ENCODE data around the gene SORCS2.

SORCS2 gene

GRCh38 chr4:7692451-7693236 is 500.3 kb downstream of the SORCS2 start:
- TF ChIP-seq RAD21 (IDR thresholded peaks at IDR 0.05; ENCODE audit: low read depth) (no peak), ZBTB7A (IDR thresholded peaks at IDR 0.05; ENCODE audit: low read depth) (no peak)

DNA sequence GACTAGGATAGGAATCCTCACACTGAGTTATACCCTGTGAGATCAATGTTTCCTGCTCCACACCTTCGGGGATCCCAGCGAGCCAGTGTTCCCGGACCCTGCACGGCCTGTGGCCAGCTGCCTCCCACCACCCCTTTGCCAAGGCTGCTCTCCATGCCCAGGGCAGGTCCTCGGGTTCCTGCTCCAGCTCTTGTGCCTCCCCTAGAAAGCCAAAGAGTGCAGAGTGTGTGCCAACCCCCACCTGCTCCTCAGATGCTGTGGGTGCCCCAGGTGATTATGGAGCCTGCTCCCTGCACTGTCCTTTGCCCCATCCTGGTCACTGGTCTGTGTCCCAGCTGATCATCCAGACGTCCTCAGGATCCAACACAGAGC is 500.9 kb downstream of the SORCS2 start:
- TF ChIP-seq NFIC (IDR thresholded peaks at IDR 0.05) (no peak), YY1 (IDR thresholded peaks at IDR 0.05; ENCODE audit: low read depth) (no peak), MAX (IDR thresholded peaks at IDR 0.05) (no peak), TAF1 (IDR thresholded peaks at IDR 0.05; ENCODE audit: low read depth) (no peak), CEBPB (IDR thresholded peaks at IDR 0.05) (no peak)

- TF ChIP-seq MAX (IDR thresholded peaks at IDR 0.05) (no peak), TAF1 (IDR thresholded peaks at IDR 0.05; ENCODE audit: low read depth) (no peak), CREB1 (IDR thresholded peaks at IDR 0.05; ENCODE audit: low read depth) (no peak), FOXM1 (IDR thresholded peaks at IDR 0.05; ENCODE audit: borderline replicate concordance, low read depth) (no peak), TCF12 (IDR thresholded peaks at IDR 0.05; ENCODE audit: low read depth) (no peak), ZBTB7A (IDR thresholded peaks at IDR 0.05; ENCODE audit: low read depth) (no peak), EP300 (IDR thresholded peaks at IDR 0.05; ENCODE audit: borderline replicate concordance) (no peak), CEBPB (IDR thresholded peaks at IDR 0.05) (no peak), YY1 (IDR thresholded peaks at IDR 0.05; ENCODE audit: low read depth) (no peak), EGR1 (IDR thresholded peaks at IDR 0.05) (no peak), TEAD4 (IDR thresholded peaks at IDR 0.05) (no peak), NFIC (IDR thresholded peaks at IDR 0.05) (no peak), USF1 (IDR thresholded peaks at IDR 0.05) (no peak)
- TF ChIP-seq, protein P1, sequence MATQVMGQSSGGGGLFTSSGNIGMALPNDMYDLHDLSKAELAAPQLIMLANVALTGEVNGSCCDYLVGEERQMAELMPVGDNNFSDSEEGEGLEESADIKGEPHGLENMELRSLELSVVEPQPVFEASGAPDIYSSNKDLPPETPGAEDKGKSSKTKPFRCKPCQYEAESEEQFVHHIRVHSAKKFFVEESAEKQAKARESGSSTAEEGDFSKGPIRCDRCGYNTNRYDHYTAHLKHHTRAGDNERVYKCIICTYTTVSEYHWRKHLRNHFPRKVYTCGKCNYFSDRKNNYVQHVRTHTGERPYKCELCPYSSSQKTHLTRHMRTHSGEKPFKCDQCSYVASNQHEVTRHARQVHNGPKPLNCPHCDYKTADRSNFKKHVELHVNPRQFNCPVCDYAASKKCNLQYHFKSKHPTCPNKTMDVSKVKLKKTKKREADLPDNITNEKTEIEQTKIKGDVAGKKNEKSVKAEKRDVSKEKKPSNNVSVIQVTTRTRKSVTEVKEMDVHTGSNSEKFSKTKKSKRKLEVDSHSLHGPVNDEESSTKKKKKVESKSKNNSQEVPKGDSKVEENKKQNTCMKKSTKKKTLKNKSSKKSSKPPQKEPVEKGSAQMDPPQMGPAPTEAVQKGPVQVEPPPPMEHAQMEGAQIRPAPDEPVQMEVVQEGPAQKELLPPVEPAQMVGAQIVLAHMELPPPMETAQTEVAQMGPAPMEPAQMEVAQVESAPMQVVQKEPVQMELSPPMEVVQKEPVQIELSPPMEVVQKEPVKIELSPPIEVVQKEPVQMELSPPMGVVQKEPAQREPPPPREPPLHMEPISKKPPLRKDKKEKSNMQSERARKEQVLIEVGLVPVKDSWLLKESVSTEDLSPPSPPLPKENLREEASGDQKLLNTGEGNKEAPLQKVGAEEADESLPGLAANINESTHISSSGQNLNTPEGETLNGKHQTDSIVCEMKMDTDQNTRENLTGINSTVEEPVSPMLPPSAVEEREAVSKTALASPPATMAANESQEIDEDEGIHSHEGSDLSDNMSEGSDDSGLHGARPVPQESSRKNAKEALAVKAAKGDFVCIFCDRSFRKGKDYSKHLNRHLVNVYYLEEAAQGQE (IDR thresholded peaks at IDR 0.05; ENCODE audit: low read depth), result no peak
Measured at GRCh38 chr4:7693711-7694110, 501.4 kb downstream of the SORCS2 start.

DNA sequence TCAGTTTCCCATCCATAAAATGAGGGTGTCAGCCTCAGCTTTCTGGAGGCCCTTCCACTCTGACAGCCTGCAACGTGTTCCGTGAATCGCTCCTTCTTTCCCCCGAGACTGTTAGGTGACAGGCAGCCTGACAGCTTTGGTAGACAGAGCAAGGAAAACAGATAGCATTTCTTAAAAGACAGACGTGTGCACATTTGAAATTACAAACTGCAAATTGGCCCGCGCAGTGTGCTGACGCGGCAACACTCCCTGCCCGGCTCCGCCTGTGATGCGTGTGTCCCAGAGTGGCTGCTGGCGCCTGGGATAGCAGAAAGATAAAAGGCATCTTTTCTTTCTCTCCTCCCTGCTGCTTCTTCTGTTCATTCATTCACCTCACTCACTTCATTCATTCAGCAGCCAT is 502.0 kb downstream of the SORCS2 start:
- no peak for TF ChIP-seq USF1 (IDR thresholded peaks at IDR 0.05)
- TF ChIP-seq TAF1 (IDR thresholded peaks at IDR 0.05; ENCODE audit: low read depth), result no peak
- no peak for TF ChIP-seq CREB1 (IDR thresholded peaks at IDR 0.05; ENCODE audit: low read depth)
- no peak for TF ChIP-seq TCF12 (IDR thresholded peaks at IDR 0.05; ENCODE audit: low read depth)
- no peak for TF ChIP-seq EGR1 (IDR thresholded peaks at IDR 0.05)
- TF ChIP-seq, protein P1 (IDR thresholded peaks at IDR 0.05; ENCODE audit: low read depth), result no peak
- TF ChIP-seq RAD21 (IDR thresholded peaks at IDR 0.05; ENCODE audit: low read depth), result no peak
- no peak for TF ChIP-seq ZBTB7A (IDR thresholded peaks at IDR 0.05; ENCODE audit: low read depth)
- TF ChIP-seq NFIC (IDR thresholded peaks at IDR 0.05), result no peak
- no peak for TF ChIP-seq CEBPB (IDR thresholded peaks at IDR 0.05)
- no peak for TF ChIP-seq YY1 (IDR thresholded peaks at IDR 0.05; ENCODE audit: low read depth)

DNA sequence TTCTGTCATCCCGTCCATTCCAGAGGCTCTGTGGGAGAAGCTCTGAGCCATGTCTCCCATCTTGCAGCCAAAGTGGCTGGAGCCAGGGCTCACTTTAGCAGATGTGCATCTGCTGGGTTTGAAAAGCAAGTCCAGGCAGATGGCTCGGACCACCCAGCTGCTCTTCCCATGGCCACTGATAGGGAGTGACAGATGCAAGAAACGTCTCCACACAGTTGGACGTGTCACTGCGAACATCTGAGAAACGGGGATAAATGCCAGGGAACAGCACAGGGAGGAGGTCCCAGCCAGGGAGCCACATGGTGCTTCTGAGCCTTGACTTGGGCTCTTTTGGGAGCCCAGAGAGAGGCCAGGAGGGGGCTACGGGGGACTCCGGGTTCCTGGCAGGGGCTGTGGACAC is 505.0 kb downstream of the SORCS2 start:
- TF ChIP-seq YY1 (IDR thresholded peaks at IDR 0.05; ENCODE audit: low read depth) (no peak), TCF12 (IDR thresholded peaks at IDR 0.05; ENCODE audit: low read depth) (no peak), NFIC (IDR thresholded peaks at IDR 0.05) (no peak), MAX (IDR thresholded peaks at IDR 0.05) (no peak), TEAD4 (IDR thresholded peaks at IDR 0.05) (no peak), ZBTB7A (IDR thresholded peaks at IDR 0.05; ENCODE audit: low read depth) (no peak), TAF1 (IDR thresholded peaks at IDR 0.05; ENCODE audit: low read depth) (no peak), EGR1 (IDR thresholded peaks at IDR 0.05) (no peak), RAD21 (IDR thresholded peaks at IDR 0.05; ENCODE audit: low read depth) (no peak), USF1 (IDR thresholded peaks at IDR 0.05) (no peak), EP300 (IDR thresholded peaks at IDR 0.05; ENCODE audit: borderline replicate concordance) (no peak), CEBPB (IDR thresholded peaks at IDR 0.05) (no peak), CREB1 (IDR thresholded peaks at IDR 0.05; ENCODE audit: low read depth) (no peak), FOXM1 (IDR thresholded peaks at IDR 0.05; ENCODE audit: borderline replicate concordance, low read depth) (no peak)
- TF ChIP-seq, protein P1 (IDR thresholded peaks at IDR 0.05; ENCODE audit: low read depth), result no peak

Measured in Ishikawa (cell line).